T-cell (primary cell): Measurements from ENCODE around the gene TAMALIN. TPM values are rescaled to one million over a fixed set of nuclear protein-coding genes. Genes with fewer than 3 reads are reported as not detected.
A peak's percentile ranks its signal among the peaks of the same experiment; 100 is the strongest.

Experiments used
- ATAC-seq, 4 experiments: fragments of 200-7000 bp in 3 of 4; fragments of 150-1000 bp in 1 of 4; cut with Tn5 transposase; replicated peaks in 1 of 4; 1 replicate in 3 of 4; 2 replicates in 1 of 4; pipeline ENCODE4 v1.10.0; 2021; ENCODE audit warnings: moderate library complexity in 3 of 4, mild to moderate bottlenecking in 2 of 4, moderate number of reproducible peaks in 1 of 4
- CTCF ChIA-PET, 2 donors: fragments of 300-600 bp; sonication (Branson Sonifier 250); formaldehyde crosslinking; loops; one replicate each; lab custom pipeline; 2022; ENCODE audit warnings: antibody characterized with exemption in 2 of 2; lab: Charles Lee
- POLR2A ChIA-PET, 2 donors: fragments of 300-600 bp; sonication (Branson Sonifier 250); formaldehyde crosslinking; loops; one replicate each; lab custom pipeline; 2022; ENCODE audit warnings: antibody characterized with exemption in 2 of 2; lab: Charles Lee
- DNase-seq, 35 experiments: peaks; one replicate each; pipeline versions ENCODE4 v3.0.0 to v3.0.0-alpha.2; 2013 to 2023
- H3K27ac ChIP-seq: one replicate; pipeline ENCODE4 v1.5.1; 2013; ENCODE audit warnings: low read length
- H3K27me3 ChIP-seq, 2 experiments: replicated peaks in 1 of 2; 1 replicate in 1 of 2; 2 replicates in 1 of 2; pipeline versions ENCODE4 v1.6.1 to v1.7.0; 2013; ENCODE audit warnings: low read length in 1 of 2, mixed read lengths in 1 of 2; ENCODE audit not compliant: control insufficient read depth in 2 of 2, insufficient read depth in 2 of 2; ENCODE audit errors: extremely low read depth in 1 of 2
- H3K36me3 ChIP-seq, 2 donors: 1 replicate in 1 of 2; 2 replicates in 1 of 2; pipeline versions ENCODE4 v1.6.1 to v1.7.0; 2013; ENCODE audit warnings: low read length in 1 of 2; ENCODE audit not compliant: control insufficient read depth in 2 of 2, insufficient read depth in 1 of 2; ENCODE audit errors: extremely low read depth in 1 of 2
- H3K4me1 ChIP-seq, 2 experiments: 1 replicate in 1 of 2; 2 replicates in 1 of 2; pipeline versions ENCODE4 v1.6.1 to v1.7.0; 2013; ENCODE audit warnings: low read length in 2 of 2, mixed read lengths in 1 of 2; ENCODE audit not compliant: insufficient read depth in 2 of 2, control insufficient read depth in 1 of 2; ENCODE audit errors: extremely low read depth in 1 of 2
- H3K4me3 ChIP-seq, 2 donors: 1 replicate in 1 of 2; 2 replicates in 1 of 2; pipeline versions ENCODE4 v1.5.1 to v1.7.0; 2013; ENCODE audit warnings: mild to moderate bottlenecking in 2 of 2, low read length in 1 of 2, moderate library complexity in 1 of 2; ENCODE audit not compliant: control insufficient read depth in 1 of 2; ENCODE audit errors: extremely low read depth in 1 of 2
- H3K9me3 ChIP-seq: 2 replicates; pipeline ENCODE4 v1.7.0; 2013
- H3K27ac Mint-ChIP-seq, 2 donors: one replicate each; pipeline ENCODE4 v1.8.0; 2020 to 2021; ENCODE audit warnings: mild to moderate bottlenecking in 2 of 2, mixed read lengths in 2 of 2
- H3K27me3 Mint-ChIP-seq, 2 donors: one replicate each; pipeline ENCODE4 v1.8.0; 2021 to 2022; ENCODE audit warnings: mixed read lengths in 2 of 2
- H3K36me3 Mint-ChIP-seq: one replicate; pipeline ENCODE4 v1.8.0; 2021; ENCODE audit warnings: mixed read lengths
- H3K4me1 Mint-ChIP-seq, 3 donors: one replicate each; pipeline ENCODE4 v1.8.0; 2020 to 2022; ENCODE audit warnings: mixed read lengths in 3 of 3, mild to moderate bottlenecking in 1 of 3
- H3K4me3 Mint-ChIP-seq, 3 donors: one replicate each; pipeline ENCODE4 v1.8.0; 2020 to 2022; ENCODE audit warnings: mild to moderate bottlenecking in 3 of 3, mixed read lengths in 3 of 3, moderate library complexity in 3 of 3
- H3K9me3 Mint-ChIP-seq, 3 donors: one replicate each; pipeline ENCODE4 v1.8.0; 2020 to 2022; ENCODE audit warnings: mixed read lengths in 3 of 3
- WGBS: methylation state at CpG from one replicate; pipeline ENCODE4 v1.1.5; 2013; ENCODE audit warnings: missing lambda C conversion rate; ENCODE audit not compliant: insufficient coverage; 5-methylcytosine and 5-hydroxymethylcytosine counted together
- total RNA-seq, 35 experiments: library from RNA in 6 of 35; stranded (reverse) in 6 of 35; fragments of 120-200 nt in 1 of 35; gene quantifications; one replicate each; pipeline versions ENCODE4 v1.2.1 to v1.2.4 and lab custom pipeline; 2013 to 2026

The TAMALIN gene
- total RNA-seq, 5 donors from 2014 or later (not counting 1 experiment from before 2014, with no cell fraction given) = 31.7 to 480 (median 38.4) TPM

GRCh38 chr12:51994959-51995358, 11.8 kb upstream of the TAMALIN start:
- Histone ChIP-seq H3K27ac (no peak overlapping the region), H3K9me3 (no peaks in the 10 kb centered on the region), H3K36me3 (peaks cover 8 to 21% of the 10 kb centered on the region in 2 donors), H3K4me1 (peaks cover 0 to 3% of the 10 kb centered on the region in 2 experiments), H3K27me3 (no peaks in the 10 kb centered on the region), H3K4me3 (no peak overlapping the region)
- Mint-ChIP-seq H3K27me3 (no peaks in the 10 kb centered on the region), H3K4me1 (peaks cover 0 to 16% (median 5%) of the 10 kb centered on the region in 3 donors), H3K9me3 (no peaks in the 10 kb centered on the region), H3K4me3 (no peak overlapping the region), H3K36me3 (peaks cover 10% of the 10 kb centered on the region), H3K27ac (no peak overlapping the region)
- WGBS = 93% methylated on average over 4 of the region's 4 CpGs
- no peak for ATAC-seq
- POLR2A ChIA-PET = interaction anchor here in 1 of 2 donors (0.7 kb wide), 1 partner anchor 17 kb away, joined by 10 read pairs; no protein-coding TSS in a partner anchor
- no peak for DNase-seq
- CTCF ChIA-PET = interaction anchor here (0.6 to 3.7 kb wide), 4 partner anchors 9 to 31 kb away, joined by 3 to 31 read pairs (median 8); no protein-coding TSS in a partner anchor

- Mint-ChIP-seq H3K27me3 (no peaks in the 10 kb centered on the region), H3K4me3 (no peak overlapping the region), H3K27ac (no peak overlapping the region), H3K9me3 (no peaks in the 10 kb centered on the region), H3K4me1 (peaks cover 0 to 15% (median 5%) of the 10 kb centered on the region in 3 donors), H3K36me3 (peaks cover 10% of the 10 kb centered on the region)
- H3K27ac ChIP-seq = no peak overlapping the region
- H3K27me3 ChIP-seq = no peaks in the 10 kb centered on the region
- no peak for DNase-seq
- WGBS = 77% methylated on average over 2 of the region's 5 CpGs
- ChIA-PET CTCF (interaction anchor here in 1 of 2 donors (1.9 kb wide), 1 partner anchor 28 kb away, joined by 5 read pairs; no protein-coding TSS in a partner anchor), POLR2A (no interaction called here)
- H3K4me1 ChIP-seq = peaks cover 0 to 3% of the 10 kb centered on the region in 2 experiments
- no peak overlapping the region for H3K4me3 ChIP-seq
- no peaks in the 10 kb centered on the region for H3K9me3 ChIP-seq
- no peak for ATAC-seq
- peaks cover 5 to 20% of the 10 kb centered on the region in 2 donors for H3K36me3 ChIP-seq
Measured at GRCh38 chr12:51997136-51997535, 9.6 kb upstream of the TAMALIN start.

GRCh38 chr12:52003016-52003550, 3.7 kb upstream of the TAMALIN start:
- Histone ChIP-seq H3K9me3 (no peaks in the 10 kb centered on the region), H3K27ac (no peak overlapping the region), H3K4me3 (no peak overlapping the region), H3K4me1 (peaks cover 3 to 23% of the 10 kb centered on the region in 2 experiments), H3K36me3 (no peaks in the 10 kb centered on the region), H3K27me3 (peaks cover 0 to 27% of the 10 kb centered on the region in 2 experiments)
- no peaks in the 10 kb centered on the region for H3K27me3 Mint-ChIP-seq
- no peaks in the 10 kb centered on the region for H3K36me3 Mint-ChIP-seq
- DNase-seq = no peak
- CTCF ChIA-PET = interaction anchor here (0.6 to 2.4 kb wide), 11 partner anchors 9 to 58 kb away, joined by 3 to 14 read pairs (median 7); no protein-coding TSS in a partner anchor
- 80% methylated on average over 6 of the region's 8 CpGs for WGBS
- peaks cover 10 to 22% (median 16%) of the 10 kb centered on the region in 3 donors for H3K4me1 Mint-ChIP-seq
- H3K4me3 Mint-ChIP-seq = no peak overlapping the region
- POLR2A ChIA-PET = no interaction called here
- H3K27ac Mint-ChIP-seq = no peak overlapping the region
- ATAC-seq = no peak
- H3K9me3 Mint-ChIP-seq = no peaks in the 10 kb centered on the region

- Histone ChIP-seq H3K4me1 (peaks cover 3 to 28% of the 10 kb centered on the region in 2 experiments), H3K27me3 (peaks cover 0 to 28% of the 10 kb centered on the region in 2 experiments), H3K27ac (no peak overlapping the region), H3K36me3 (no peaks in the 10 kb centered on the region), H3K4me3 (no peak overlapping the region), H3K9me3 (no peaks in the 10 kb centered on the region)
- CTCF ChIA-PET = interaction anchor here (0.9 to 2.4 kb wide), 10 partner anchors 10 to 25 kb away, joined by 3 to 14 read pairs (median 8); no protein-coding TSS in a partner anchor
- Mint-ChIP-seq H3K36me3 (no peaks in the 10 kb centered on the region), H3K4me1 (peaks cover 15 to 27% (median 21%) of the 10 kb centered on the region in 3 donors), H3K9me3 (no peaks in the 10 kb centered on the region), H3K27me3 (no peaks in the 10 kb centered on the region), H3K4me3 (no peak overlapping the region), H3K27ac (no peak overlapping the region)
- DNase-seq (no peak), ATAC-seq (no peak)
- POLR2A ChIA-PET = no interaction called here
- WGBS = 67% methylated on average over 5 of the region's 6 CpGs
Measured at GRCh38 chr12:52003591-52003990, 3.2 kb upstream of the TAMALIN start.

- H3K27ac Mint-ChIP-seq = peak overlapping the region; percentile 39 to 43
Measured at GRCh38 chr12:52004042-52004648, 2.6 kb upstream of the TAMALIN start.

GRCh38 chr12:52005218-52005902, 1.4 kb upstream of the TAMALIN start:
- H3K9me3 Mint-ChIP-seq = no peaks in the 10 kb centered on the region
- H3K4me1 ChIP-seq = peaks cover 3 to 35% of the 10 kb centered on the region in 2 experiments
- H3K27ac Mint-ChIP-seq = peak overlapping the region in 1 of 2 donors; percentile 10
- no peaks in the 10 kb centered on the region for H3K36me3 Mint-ChIP-seq
- CTCF ChIA-PET = interaction anchor here (0.8 to 2.4 kb wide), 5 partner anchors 12 to 27 kb away, joined by 3 to 18 read pairs (median 9); no protein-coding TSS in a partner anchor
- POLR2A ChIA-PET = no interaction called here
- WGBS = 75% methylated on average over 6 of the region's 10 CpGs
- ATAC-seq (no peak), DNase-seq (no peak)
- H3K4me3 Mint-ChIP-seq = peak overlapping the region; percentile 73 to 82 (median 81)
- no peaks in the 10 kb centered on the region for H3K9me3 ChIP-seq
- peaks cover 16 to 29% (median 26%) of the 10 kb centered on the region in 3 donors for H3K4me1 Mint-ChIP-seq
- peaks cover 0 to 2% of the 10 kb centered on the region in 2 donors for H3K36me3 ChIP-seq
- H3K27ac ChIP-seq = no peak overlapping the region
- H3K4me3 ChIP-seq = no peak overlapping the region
- peaks cover 0 to 28% of the 10 kb centered on the region in 2 experiments for H3K27me3 ChIP-seq
- no peaks in the 10 kb centered on the region for H3K27me3 Mint-ChIP-seq

More at GRCh38 chr12:52004042-52004648, 2.6 kb upstream of the TAMALIN start:
- peaks cover 16 to 32% (median 24%) of the 10 kb centered on the region in 3 donors for H3K4me1 Mint-ChIP-seq
- 90% methylated on average over 2 of the region's 5 CpGs for WGBS
- no peaks in the 10 kb centered on the region for H3K27me3 Mint-ChIP-seq
- no peaks in the 10 kb centered on the region for H3K36me3 ChIP-seq
- POLR2A ChIA-PET = no interaction called here
- H3K27ac ChIP-seq = no peak overlapping the region
- ATAC-seq (no peak), DNase-seq (peak in 1 of 35 experiments; percentile 41)
- H3K36me3 Mint-ChIP-seq = no peaks in the 10 kb centered on the region
- no peaks in the 10 kb centered on the region for H3K9me3 Mint-ChIP-seq
- no peaks in the 10 kb centered on the region for H3K9me3 ChIP-seq
- CTCF ChIA-PET = interaction anchor here (1.2 to 2.4 kb wide), 9 partner anchors 10 to 26 kb away, joined by 3 to 14 read pairs (median 8); no protein-coding TSS in a partner anchor
- H3K4me3 Mint-ChIP-seq = no peak overlapping the region
- peaks cover 3 to 33% of the 10 kb centered on the region in 2 experiments for H3K4me1 ChIP-seq
- no peak overlapping the region for H3K4me3 ChIP-seq
- peaks cover 0 to 28% of the 10 kb centered on the region in 2 experiments for H3K27me3 ChIP-seq
